Neural cell (in vitro differentiated cells): ENCODE results near the gene TBX15. TPM values are rescaled to one million over a fixed set of nuclear protein-coding genes. Genes with fewer than 3 reads are reported as not detected.

Experiments used
- H2AFZ ChIP-seq: fragments of 200-600, 300-800 bp; sonication (generic), shearing (Covaris generic); 2 replicates; pipeline ENCODE4 v1.6.0; 2014; ENCODE audit warnings: low read depth, mild to moderate bottlenecking, antibody characterized with exemption, low read length, moderate library complexity
- H3F3A ChIP-seq: fragments of 200-600 bp; shearing (Covaris generic); 2 replicates; pipeline ENCODE4 v1.6.1; 2016; ENCODE audit warnings: mild to moderate bottlenecking, moderate library complexity, mixed read lengths, antibody characterized with exemption, low read length; ENCODE audit not compliant: insufficient read depth, poor library complexity, severe bottlenecking
- H3K27ac ChIP-seq: fragments of 200-600, 300-800 bp; sonication (generic), shearing (Covaris generic); 2 replicates; pipeline ENCODE4 v1.5.1; 2014; ENCODE audit warnings: mild to moderate bottlenecking, low read length, moderate library complexity
- H3K27me3 ChIP-seq: fragments of 300-800, 200-600 bp; sonication (generic), shearing (Covaris generic); 2 replicates; pipeline ENCODE4 v1.6.0; 2014; ENCODE audit warnings: mild to moderate bottlenecking, low read depth, low read length, moderate library complexity; ENCODE audit not compliant: insufficient read depth
- H3K36me3 ChIP-seq: fragments of 300-800, 200-600 bp; sonication (generic), shearing (Covaris generic); 2 replicates; pipeline ENCODE4 v1.5.1; 2014; ENCODE audit warnings: mild to moderate bottlenecking, antibody characterized with exemption, low read length, moderate library complexity; ENCODE audit not compliant: insufficient read depth
- H3K4me2 ChIP-seq: fragments of 300-800, 200-600 bp; sonication (generic), shearing (Covaris generic); 2 replicates; pipeline ENCODE4 v1.6.0; 2014; ENCODE audit warnings: mild to moderate bottlenecking, low read length
- H3K4me3 ChIP-seq: fragments of 300-800, 200-600 bp; sonication (generic), shearing (Covaris generic); 2 replicates; pipeline ENCODE4 v1.5.1; 2014; ENCODE audit warnings: mild to moderate bottlenecking, low read length, moderate library complexity
- H3K79me2 ChIP-seq: fragments of 200-600 bp; shearing (Covaris generic); replicated peaks from 2 replicates; pipeline ENCODE4 v1.6.0; 2014; ENCODE audit warnings: mild to moderate bottlenecking, low read length, moderate library complexity; ENCODE audit not compliant: insufficient read depth
- H3K9ac ChIP-seq: fragments of 300-800, 200-600 bp; sonication (generic), shearing (Covaris generic); 2 replicates; pipeline ENCODE4 v1.6.1; 2016; ENCODE audit warnings: mild to moderate bottlenecking, low read length, mixed read lengths
- H3K9me2 ChIP-seq: fragments of 200-600 bp; shearing (Covaris generic); 2 replicates; pipeline ENCODE4 v1.6.1; 2016; ENCODE audit warnings: mild to moderate bottlenecking, low read length, mixed read lengths; ENCODE audit not compliant: insufficient read depth
- H3K9me3 ChIP-seq: fragments of 200-600, 300-800 bp; sonication (generic), shearing (Covaris generic); 2 replicates; pipeline ENCODE4 v1.6.1; 2016; ENCODE audit warnings: mild to moderate bottlenecking, mixed run types, low read length, moderate library complexity, mixed read lengths
- H4K20me1 ChIP-seq: fragments of 200-600 bp; shearing (Covaris generic); 2 replicates; pipeline ENCODE4 v1.6.1; 2016; ENCODE audit warnings: mild to moderate bottlenecking, mixed run types; ENCODE audit not compliant: insufficient read depth
- CTCF ChIP-seq: fragments of 450-650 bp; IDR thresholded peaks from 2 replicates; pipeline ENCODE4 v1.5.1; 2014; ENCODE audit warnings: antibody characterized with exemption, mild to moderate bottlenecking, moderate library complexity; ENCODE audit not compliant: poor library complexity, severe bottlenecking
- EP300 ChIP-seq: fragments of 450-650 bp; conservative IDR thresholded peaks from 2 replicates; pipeline ENCODE4 v1.6.1; 2014; ENCODE audit warnings: antibody characterized with exemption, mild to moderate bottlenecking, moderate library complexity; ENCODE audit not compliant: poor library complexity, severe bottlenecking
- EZH2 ChIP-seq: fragments of 200-600, 300-800 bp; shearing (Covaris generic), sonication (generic); IDR thresholded peaks from 2 replicates; pipeline ENCODE4 v1.6.1; 2014; ENCODE audit warnings: antibody characterized with exemption, low read length, borderline replicate concordance, mild to moderate bottlenecking; ENCODE audit not compliant: insufficient read depth, poor library complexity, severe bottlenecking
- MXI1 ChIP-seq: fragments of 450-650 bp; conservative IDR thresholded peaks from 2 replicates; pipeline ENCODE4 v1.6.1; 2014; ENCODE audit warnings: antibody characterized with exemption, mild to moderate bottlenecking; ENCODE audit not compliant: poor library complexity, severe bottlenecking
- POLR2AphosphoS5 ChIP-seq: IDR thresholded peaks from 2 replicates; pipeline ENCODE4 v1.6.1; 2012
- RAD21 ChIP-seq: fragments of 450-650 bp; conservative IDR thresholded peaks from 2 replicates; pipeline ENCODE4 v1.6.1; 2014; ENCODE audit warnings: antibody characterized with exemption, mild to moderate bottlenecking, moderate library complexity
- SMC3 ChIP-seq: fragments of 450-650 bp; conservative IDR thresholded peaks from 2 replicates; pipeline ENCODE4 v1.6.1; 2014; ENCODE audit warnings: antibody characterized with exemption, mild to moderate bottlenecking, moderate library complexity; ENCODE audit not compliant: poor library complexity
- TAF1 ChIP-seq: IDR thresholded peaks from 2 replicates; pipeline ENCODE4 v1.6.1; 2012; ENCODE audit warnings: low read depth
- polyA plus RNA-seq: library from polyadenylated mRNA; depleted of rRNA; stranded (reverse); fragments of >200 nt; gene quantifications from 2 replicates; pipeline ENCODE4 v1.2.3, GENCODE V29; 2014
- TF ChIP-seq, protein P1 (sequence below): IDR thresholded peaks from 2 replicates; pipeline ENCODE4 v1.6.1; 2012; ENCODE audit warnings: borderline replicate concordance

TBX15 gene
- polyA plus RNA-seq, 1 donor from 2014 or later = 0.10 TPM

DNA sequence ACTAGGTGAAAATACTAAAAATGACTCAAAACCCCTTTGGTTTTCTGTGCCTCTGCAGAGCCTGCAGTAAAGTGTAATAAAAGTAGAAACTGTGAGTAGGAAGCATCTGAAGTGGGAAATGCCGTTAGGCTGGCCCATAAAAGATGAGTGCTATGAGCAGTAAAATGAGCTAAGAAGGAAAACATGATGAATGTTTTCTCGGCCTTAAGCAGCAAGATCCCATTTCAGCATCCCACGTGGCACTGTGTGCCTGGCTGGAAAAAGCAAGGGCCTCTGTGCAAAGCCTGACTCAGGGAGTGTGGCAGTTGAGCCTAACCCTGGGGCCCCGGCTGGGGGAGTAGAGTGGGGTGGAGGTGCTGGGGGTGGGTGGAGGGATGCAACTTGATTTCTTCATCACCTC lies 109.5 kb downstream of the TBX15 start:
- H3K4me2 ChIP-seq = no peak overlapping the region
- H3K79me2 ChIP-seq = no peaks in the 10 kb centered on the region
- no peaks in the 10 kb centered on the region for H3K36me3 ChIP-seq
- no peak overlapping the region for H3K9ac ChIP-seq
- H3F3A ChIP-seq = no peaks in the 10 kb centered on the region
- no peak overlapping the region for H3K4me3 ChIP-seq
- no peak overlapping the region for H2AFZ ChIP-seq
- no peaks in the 10 kb centered on the region for H3K27me3 ChIP-seq
- TF ChIP-seq SMC3 = no peak
- no peak for TF ChIP-seq EZH2
- no peak for TF ChIP-seq POLR2AphosphoS5
- no peak for TF ChIP-seq TAF1
- TF ChIP-seq RAD21 = no peak
- TF ChIP-seq, protein P1, sequence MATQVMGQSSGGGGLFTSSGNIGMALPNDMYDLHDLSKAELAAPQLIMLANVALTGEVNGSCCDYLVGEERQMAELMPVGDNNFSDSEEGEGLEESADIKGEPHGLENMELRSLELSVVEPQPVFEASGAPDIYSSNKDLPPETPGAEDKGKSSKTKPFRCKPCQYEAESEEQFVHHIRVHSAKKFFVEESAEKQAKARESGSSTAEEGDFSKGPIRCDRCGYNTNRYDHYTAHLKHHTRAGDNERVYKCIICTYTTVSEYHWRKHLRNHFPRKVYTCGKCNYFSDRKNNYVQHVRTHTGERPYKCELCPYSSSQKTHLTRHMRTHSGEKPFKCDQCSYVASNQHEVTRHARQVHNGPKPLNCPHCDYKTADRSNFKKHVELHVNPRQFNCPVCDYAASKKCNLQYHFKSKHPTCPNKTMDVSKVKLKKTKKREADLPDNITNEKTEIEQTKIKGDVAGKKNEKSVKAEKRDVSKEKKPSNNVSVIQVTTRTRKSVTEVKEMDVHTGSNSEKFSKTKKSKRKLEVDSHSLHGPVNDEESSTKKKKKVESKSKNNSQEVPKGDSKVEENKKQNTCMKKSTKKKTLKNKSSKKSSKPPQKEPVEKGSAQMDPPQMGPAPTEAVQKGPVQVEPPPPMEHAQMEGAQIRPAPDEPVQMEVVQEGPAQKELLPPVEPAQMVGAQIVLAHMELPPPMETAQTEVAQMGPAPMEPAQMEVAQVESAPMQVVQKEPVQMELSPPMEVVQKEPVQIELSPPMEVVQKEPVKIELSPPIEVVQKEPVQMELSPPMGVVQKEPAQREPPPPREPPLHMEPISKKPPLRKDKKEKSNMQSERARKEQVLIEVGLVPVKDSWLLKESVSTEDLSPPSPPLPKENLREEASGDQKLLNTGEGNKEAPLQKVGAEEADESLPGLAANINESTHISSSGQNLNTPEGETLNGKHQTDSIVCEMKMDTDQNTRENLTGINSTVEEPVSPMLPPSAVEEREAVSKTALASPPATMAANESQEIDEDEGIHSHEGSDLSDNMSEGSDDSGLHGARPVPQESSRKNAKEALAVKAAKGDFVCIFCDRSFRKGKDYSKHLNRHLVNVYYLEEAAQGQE = no peak
- TF ChIP-seq CTCF = no peak
- TF ChIP-seq MXI1 = no peak
- TF ChIP-seq EP300 = no peak
- no peak overlapping the region for H3K27ac ChIP-seq
- no peaks in the 10 kb centered on the region for H4K20me1 ChIP-seq
- no peaks in the 10 kb centered on the region for H3K9me3 ChIP-seq
- H3K9me2 ChIP-seq = no peaks in the 10 kb centered on the region

GRCh38 chr1:118877668-118878396 lies 110.3 kb downstream of the TBX15 start:
- Histone ChIP-seq H3K79me2 (no peaks in the 10 kb centered on the region), H3K27me3 (no peaks in the 10 kb centered on the region), H3F3A (no peaks in the 10 kb centered on the region), H3K9me3 (no peaks in the 10 kb centered on the region), H3K4me2 (no peak overlapping the region), H3K9ac (no peak overlapping the region), H2AFZ (no peak overlapping the region), H3K36me3 (no peaks in the 10 kb centered on the region), H4K20me1 (no peaks in the 10 kb centered on the region), H3K27ac (no peak overlapping the region), H3K9me2 (no peaks in the 10 kb centered on the region), H3K4me3 (no peak overlapping the region)
- TF ChIP-seq POLR2AphosphoS5 = no peak
- no peak for TF ChIP-seq MXI1
- TF ChIP-seq RAD21 = no peak
- TF ChIP-seq, protein P1 = no peak
- TF ChIP-seq TAF1 = no peak
- TF ChIP-seq CTCF = no peak
- TF ChIP-seq SMC3 = no peak
- no peak for TF ChIP-seq EP300
